Esophagus mucosa (tissue), 1 donor: ENCODE data around the gene ZNF692. TPM values are rescaled to one million over a fixed set of nuclear protein-coding genes. Genes with fewer than 3 reads are reported as not detected.
A peak's percentile ranks its signal among the peaks of the same experiment; 100 is the strongest.

Source experiments
- ATAC-seq: fragments of 200-7000 bp; cut with Tn5 transposase; one replicate; pipeline ENCODE4 v1.9.1; 2020
- total RNA-seq: library from RNA; stranded (reverse); gene quantifications from one replicate; pipeline ENCODE4 v1.2.4, GENCODE V29; 2023
- donor health status: DM: yes; HTN: yes; CAD: no.

The ZNF692 gene
- total RNA-seq, 1 donor from 2014 or later: 16.6 TPM

GRCh38 chr1:248873993-248874533, 15.2 kb upstream of the ZNF692 start:
- ATAC-seq: peak; percentile 76

DNA sequence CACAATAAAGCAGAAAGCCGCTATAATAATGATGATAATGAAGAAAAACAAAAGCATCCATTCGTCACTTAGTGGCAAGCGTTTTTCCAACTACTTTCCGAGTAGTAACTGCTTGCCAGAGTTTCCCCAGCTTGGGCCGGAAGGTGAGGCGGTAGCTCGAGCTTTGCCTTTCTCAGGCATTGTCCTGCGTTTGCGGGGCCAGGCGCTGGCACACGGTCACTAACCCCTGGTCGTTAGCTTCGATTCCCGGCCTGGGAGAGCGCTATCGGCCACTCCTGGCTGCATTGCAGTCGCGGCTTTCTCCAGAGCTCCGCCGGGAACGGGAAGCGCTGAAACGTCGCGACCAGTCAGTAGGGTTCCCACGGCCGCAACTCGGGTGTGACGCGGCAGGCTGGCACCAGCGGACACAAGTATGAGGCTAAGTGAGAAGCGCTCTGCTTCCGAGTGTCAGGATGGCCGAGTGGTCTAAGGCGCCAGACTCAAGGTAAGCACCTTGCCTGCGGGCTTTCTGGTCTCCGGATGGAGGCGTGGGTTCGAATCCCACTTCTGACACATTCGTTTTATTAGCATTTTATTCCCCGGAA, 14.6 kb upstream of the ZNF692 start:
- ATAC-seq: peak; percentile 96

GRCh38 chr1:248872752-248873408, 14.0 kb upstream of the ZNF692 start:
- ATAC-seq: peak; percentile 62

GRCh38 chr1:248871837-248872401, 13.0 kb upstream of the ZNF692 start:
- no peak for ATAC-seq

DNA sequence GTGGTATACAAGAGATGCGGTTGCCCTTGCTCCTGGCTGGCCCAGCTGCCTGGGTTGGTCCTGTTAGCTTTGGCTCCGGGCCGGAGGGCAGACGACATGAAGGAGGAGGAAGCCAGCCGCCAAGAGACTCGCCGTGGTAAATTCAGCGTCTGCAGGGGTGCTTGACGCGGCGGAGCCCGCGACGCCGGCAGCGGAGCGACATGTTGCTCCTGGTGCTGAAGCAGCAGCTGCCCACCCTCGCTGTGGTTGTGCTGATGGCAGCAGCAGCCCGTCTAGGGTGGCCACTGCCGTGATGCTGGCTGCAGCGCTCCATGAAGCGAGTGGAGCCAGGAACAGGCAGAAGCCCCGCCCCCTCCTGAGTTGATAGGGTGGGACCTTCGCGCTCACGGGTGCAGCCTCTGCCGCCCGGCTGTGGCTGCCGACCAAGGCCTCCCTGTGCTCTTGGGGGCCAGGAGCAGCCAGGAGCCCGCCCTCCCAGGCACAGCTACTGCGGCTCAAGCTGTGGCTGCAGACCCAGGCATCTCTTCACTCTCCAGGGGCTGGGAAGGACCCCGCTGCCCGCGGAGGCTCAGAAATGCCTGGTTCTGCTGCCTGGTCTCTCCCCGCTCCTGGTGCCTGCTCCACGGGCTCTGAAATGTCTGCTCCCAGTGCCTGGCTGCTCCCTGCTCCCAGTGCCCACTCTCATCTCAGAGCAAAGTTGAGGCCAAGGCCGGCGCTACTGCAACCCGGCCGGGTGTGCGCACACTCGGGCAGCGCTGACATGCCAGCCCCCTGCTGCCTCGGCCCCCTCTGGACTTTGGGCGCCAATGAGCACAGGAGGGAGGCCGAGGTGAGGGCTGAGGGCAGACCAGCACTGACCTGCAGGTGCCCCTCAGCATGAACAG, 4.4 kb upstream of the ZNF692 start:
- ATAC-seq: peak; percentile 61

- no peak for ATAC-seq
These were observed 3.8 kb upstream of the ZNF692 start for GRCh38 chr1:248862695-248862997.

GRCh38 chr1:248861616-248862015, 2.7 kb upstream of the ZNF692 start:
- no peak for ATAC-seq

DNA sequence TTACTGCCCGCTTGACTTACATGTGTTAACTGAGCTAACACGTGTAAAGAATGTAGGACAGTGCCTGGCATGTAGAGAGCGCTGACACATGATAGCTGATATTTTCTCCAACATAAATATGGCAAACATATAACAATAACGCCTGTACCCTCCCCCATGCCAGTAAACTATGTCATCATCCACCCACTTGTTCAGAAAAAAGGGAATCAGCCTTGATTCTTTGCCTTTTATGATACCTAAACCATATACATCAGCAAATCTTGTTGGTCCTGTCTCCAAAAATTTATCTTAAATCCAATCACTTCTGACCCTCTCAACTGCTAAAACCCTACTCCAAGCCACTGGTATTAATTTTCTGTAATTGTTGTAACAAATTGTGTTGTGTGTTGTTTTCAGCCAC, 1.1 kb upstream of the ZNF692 start:
- ATAC-seq: no peak

GRCh38 chr1:248858096-248858890, 592 bp downstream of the ZNF692 start:
- peak; percentile 81 for ATAC-seq

DNA sequence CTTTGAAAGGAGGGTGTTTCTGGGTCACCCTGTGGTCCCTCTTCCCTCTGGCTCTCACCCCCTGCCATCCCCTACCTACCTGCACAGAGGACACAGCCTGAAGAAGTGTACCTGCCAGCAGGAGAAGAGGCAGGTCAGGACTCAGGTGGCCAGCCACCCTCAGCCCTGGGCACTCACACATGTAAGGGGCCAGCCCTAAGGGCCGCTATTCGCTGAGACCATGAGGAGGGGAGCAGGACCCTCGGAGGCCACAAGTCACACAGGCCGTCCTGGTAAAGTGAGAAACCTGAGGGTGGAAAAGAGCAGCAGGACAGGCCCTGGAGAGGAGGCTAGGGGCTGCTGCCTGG, 1.2 kb downstream of the ZNF692 start:
- no peak for ATAC-seq

- ATAC-seq: no peak
These were observed 1.7 kb downstream of the ZNF692 start for GRCh38 chr1:248857201-248857600.

DNA sequence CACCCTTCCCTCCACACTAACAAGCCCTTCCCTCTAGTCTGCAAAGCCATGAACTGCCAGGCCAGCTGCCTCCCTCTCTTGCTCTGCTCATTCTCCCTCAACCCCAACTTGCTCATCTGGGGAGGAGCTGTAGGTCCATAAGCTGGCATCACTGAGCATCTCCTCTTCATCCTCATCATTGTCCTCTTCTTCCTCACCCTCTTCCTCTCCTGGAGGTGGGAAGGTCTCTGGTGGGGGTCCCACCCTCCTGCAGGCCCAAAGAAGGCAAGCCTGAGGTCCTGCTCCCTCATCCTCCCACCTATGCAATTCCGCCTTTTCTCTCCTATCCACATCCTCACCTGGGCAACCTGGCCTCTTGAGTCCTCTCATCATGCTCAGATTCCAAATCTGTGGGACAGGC, 2.7 kb downstream of the ZNF692 start:
- ATAC-seq: no peak

- no peak for ATAC-seq
These were observed 3.3 kb downstream of the ZNF692 start for GRCh38 chr1:248855580-248855979.

DNA sequence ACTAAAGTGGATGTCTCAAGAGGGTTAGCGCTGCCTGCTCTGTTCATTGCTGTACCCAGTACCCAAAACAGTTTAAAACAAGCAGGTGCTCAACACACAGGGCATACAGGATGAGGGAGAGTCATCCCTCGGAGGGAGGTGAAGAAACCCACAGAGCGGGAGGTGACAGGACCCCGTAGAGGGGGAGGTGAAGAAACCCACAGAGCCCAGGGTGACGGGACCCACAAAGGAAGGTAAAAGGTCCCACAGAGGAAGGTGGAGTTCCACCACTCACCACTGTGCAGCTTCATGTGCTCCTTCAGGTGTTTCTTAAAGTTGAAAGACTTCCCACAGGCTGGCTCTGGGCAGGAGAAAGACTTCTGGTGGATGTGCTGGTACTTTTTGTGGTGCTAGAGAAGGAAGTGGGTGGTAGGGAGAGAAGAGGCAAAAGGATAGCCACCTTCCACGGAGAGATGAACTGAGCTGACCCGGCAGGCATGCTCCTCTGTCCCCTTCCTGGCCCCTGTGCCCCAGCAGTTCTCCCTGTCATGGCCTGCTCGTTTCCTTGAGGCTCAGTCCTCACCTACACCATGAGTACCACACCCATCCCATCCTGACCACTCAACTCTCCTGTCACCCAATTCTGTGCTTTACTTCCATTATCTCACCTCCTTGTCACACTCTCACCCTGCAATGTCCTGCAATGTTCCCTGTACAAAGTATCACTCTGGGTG, 5.1 kb downstream of the ZNF692 start:
- no peak for ATAC-seq

DNA sequence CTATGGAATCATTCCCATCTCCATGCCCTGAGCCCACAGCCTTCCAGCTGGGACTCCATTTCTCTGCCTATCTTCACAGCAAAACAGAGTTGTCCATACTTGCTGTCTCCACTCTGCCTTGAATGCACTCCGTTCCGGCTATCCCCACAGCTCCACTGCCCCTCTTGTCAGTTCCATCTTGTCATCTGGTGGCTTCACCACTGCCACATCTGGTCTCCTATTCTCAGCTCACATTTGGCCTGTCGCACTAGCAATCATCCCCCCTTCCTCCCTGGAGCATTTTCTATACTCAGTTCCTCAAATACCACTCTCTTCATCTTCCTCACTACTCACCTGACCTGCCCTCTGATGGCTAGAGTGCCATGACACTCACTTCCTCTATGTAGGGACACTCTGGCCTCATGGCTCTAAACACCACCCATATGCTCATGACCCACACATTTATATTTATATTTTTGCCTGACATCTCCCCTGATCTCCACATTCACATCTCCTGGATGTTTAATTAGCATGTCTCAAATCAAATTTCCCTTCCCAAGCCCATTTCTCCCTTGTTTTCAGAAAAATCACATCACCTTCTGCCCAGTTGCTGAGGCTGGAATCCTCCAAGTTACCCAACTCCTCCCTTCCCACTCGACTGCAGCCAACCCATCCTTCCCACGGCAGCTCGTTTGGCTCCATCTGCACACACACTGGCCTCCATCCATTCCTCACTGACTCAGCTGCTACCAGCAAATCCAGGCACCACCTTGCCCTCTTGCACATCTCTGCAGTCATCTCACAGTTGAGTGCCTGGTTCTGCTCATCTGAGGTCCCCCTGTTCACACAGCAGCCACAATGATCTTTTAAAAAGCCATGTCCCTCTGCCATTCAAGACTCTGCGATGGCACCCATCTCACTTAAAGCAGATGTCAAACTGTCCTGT, 6.1 kb downstream of the ZNF692 start:
- no peak for ATAC-seq

GRCh38 chr1:248851390-248851789, 7.5 kb downstream of the ZNF692 start:
- ATAC-seq: no peak

DNA sequence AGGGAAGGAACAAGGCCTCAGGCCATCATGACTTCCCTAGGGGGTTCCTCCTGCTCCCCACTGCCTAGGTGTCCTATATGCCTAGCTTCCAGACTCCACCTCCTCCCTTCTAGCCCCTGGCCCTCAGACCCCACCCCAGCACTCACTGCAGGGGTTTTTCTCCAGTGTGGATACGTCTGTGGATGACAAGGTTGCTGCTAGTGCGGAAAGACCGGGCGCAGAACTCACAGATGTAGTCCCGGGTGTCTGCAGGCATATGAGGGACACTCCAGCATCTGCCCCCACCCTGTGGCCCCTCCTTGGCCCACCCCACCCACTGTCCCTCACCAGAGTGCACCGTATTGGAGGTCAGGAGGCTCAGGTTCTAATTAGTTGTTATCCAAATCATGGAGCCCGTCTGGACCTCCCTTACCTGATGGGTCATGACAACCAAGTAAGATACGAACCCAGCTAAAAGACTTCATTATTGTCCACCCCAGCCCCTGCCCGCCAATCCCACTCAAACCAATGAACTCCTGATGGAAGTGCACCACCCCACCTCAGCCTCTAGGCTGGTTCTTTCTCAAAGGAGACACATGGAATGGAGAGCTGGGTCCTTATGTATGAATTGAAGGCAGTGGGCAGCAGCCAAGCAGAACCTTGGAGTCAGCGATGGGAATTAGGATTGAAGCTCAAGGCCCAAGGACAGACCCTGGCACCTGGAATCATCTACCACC, 8.2 kb downstream of the ZNF692 start:
- no peak for ATAC-seq

DNA sequence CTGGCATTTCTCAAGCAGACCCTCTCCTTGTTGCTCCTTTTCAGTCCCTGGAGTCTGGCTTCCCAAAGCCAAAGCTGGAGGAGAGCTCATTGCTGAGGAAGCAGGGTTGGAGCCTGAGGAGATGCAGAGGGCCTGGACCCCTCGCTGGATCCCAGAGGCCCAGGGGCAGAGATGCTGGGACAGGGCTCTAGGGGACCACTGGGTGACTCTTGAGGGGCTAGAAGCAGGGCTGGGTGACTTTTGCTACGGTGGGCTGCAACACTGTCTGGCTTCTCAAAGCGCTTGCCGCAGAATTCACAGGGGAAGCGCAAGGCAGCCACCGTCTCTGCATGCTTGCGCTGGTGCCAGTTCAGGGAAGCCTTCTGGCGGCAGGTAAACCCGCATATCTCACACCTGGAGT, 8.8 kb downstream of the ZNF692 start:
- no peak for ATAC-seq

DNA sequence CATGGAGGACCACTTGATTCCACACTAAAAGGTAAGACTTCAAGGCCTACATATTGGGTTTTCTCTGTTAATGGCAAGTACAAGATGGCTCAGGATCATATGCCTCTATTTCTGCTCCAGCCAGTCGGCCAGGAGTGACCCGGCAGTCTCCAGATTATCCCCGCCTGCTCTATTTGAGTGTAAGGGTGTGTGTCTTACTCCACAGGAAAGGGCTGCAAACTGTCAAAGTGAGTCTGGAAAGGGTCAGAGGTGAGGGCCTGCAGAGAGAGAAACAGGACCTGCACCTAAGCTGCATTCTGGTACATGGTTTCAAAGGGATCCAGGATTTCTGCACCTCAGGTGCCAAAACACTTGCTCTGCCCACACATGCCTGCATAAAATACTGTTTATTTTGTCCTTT, 9.2 kb downstream of the ZNF692 start:
- ATAC-seq: no peak

DNA sequence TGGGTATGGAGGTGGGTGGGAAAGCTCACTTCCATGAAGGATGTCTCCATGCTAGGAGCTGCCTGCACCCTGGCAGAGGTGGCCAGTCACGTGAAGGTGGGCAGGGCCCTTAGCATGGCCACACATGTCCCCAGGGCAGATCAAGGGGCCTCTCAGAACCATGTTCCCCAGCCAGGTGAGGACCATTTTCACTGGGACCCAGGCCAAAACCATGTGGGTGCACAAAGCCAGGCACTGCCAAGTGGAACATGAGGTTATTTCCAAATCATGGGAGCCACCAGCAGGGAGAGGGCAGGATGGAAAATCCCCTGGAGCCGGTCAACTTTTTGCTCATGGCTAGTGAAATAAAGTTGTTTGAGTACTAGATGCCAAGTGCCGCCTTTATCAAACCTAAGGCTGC, 9.7 kb downstream of the ZNF692 start:
- ATAC-seq: no peak
